GM12874 (cell line): Measurements from ENCODE around the gene SLC37A1.

Experiments used
- TF ChIP-seq, protein P1 (sequence below): IDR thresholded peaks from 2 replicates; pipeline ENCODE4 v1.5.1; 2011; ENCODE audit warnings: low read depth, mild to moderate bottlenecking, control low read depth, low read length, moderate library complexity; ENCODE audit not compliant: insufficient read depth

SLC37A1 gene

DNA sequence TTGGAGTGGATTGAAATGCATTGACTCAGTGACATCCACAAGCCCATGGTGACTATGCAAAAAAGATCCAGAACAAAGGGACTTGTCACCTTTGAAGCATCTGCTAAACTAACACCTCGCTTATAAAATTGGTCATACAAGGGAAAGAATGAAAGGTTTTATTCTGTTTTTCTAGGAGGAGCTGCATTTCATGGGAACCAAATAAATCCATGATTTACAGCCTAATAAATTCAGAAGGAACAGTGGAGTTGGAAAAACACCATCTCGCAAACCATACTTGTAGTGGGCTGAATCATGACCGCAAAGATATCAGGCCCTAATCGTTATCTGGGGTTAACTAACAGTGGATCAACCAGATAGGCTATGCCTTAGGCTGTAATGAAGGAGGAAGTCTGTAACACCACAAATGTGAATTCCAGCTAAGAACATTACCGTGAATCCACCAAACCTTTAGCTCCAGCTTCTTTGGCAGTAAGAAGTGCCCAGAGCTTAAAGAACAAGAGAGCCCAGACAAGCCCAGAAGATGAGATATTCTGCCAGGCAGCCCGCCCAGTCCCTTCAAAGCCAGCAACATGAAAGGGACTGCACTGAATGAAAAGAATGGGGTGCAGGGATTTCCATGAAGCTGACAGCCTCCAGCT is 45.0 kb upstream of the SLC37A1 start:
- TF ChIP-seq, protein P1, sequence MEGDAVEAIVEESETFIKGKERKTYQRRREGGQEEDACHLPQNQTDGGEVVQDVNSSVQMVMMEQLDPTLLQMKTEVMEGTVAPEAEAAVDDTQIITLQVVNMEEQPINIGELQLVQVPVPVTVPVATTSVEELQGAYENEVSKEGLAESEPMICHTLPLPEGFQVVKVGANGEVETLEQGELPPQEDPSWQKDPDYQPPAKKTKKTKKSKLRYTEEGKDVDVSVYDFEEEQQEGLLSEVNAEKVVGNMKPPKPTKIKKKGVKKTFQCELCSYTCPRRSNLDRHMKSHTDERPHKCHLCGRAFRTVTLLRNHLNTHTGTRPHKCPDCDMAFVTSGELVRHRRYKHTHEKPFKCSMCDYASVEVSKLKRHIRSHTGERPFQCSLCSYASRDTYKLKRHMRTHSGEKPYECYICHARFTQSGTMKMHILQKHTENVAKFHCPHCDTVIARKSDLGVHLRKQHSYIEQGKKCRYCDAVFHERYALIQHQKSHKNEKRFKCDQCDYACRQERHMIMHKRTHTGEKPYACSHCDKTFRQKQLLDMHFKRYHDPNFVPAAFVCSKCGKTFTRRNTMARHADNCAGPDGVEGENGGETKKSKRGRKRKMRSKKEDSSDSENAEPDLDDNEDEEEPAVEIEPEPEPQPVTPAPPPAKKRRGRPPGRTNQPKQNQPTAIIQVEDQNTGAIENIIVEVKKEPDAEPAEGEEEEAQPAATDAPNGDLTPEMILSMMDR = no peak

DNA sequence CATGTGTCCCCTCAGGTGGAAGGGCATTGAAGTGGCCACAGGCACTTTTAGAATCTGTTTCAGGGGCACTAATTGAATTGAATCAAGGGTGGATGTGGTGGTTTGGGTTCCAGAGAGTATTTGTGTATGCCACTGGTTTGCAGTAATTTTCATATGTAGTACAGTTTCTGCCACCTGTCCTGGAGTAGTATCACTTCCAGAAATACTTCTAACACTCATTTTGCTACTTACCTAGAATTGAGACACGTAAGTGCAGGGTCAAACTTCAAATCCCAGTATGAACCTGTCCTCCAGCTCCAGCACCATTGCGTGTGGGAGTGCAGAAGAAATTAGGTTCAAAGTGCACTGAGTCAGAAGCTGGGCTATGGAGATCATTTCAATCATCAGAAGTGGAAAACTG is 44.4 kb upstream of the SLC37A1 start:
- TF ChIP-seq, protein P1 = no peak

DNA sequence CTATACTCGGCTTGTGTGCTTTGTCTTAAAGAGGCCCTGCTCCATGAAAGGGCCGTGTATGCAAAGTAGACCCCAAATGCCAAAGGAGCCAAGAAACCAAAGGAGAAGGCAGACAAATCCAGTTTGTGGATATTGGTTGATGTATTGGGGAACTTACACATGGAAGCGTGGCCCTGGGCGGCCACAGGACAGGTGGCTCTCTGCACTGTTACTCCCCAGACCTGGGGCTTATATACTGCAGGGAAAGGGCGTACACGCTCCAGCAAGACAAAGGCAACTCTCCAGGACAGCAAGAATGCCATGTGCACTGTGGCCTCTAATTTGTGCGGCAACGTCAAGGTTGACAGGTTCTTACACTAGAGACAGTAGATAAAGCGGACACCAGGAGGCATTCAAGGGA is 42.4 kb upstream of the SLC37A1 start:
- TF ChIP-seq, protein P1 = no peak

DNA sequence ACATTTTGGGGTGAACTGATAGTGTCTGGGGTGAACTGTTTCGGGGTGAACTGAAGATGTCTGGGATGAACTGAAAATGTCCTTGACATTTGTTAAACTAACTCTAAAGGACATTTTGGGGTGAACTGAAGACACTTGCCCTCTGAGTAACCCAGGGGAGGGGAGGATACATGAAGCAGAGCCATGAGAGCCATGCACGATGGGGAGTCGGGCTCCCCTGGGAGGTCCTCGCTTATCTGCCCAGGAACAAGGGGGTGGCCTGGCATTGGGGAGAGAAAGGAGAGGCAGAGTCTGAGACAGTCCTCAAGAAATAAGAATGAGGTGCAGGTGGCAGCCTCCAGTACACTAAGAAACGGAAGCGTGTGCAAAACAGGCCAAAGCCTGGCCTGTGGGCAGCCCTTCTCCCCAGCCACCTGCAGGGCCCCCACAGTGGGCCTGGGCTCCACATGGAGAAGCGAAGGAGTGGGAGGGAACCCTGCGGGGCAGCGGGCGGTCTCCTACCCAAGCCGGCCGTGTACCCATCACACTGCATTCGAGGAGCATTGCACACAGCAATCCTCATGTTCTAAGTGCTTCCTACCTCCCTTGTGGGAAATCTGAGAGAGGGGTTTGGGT is 41.8 kb upstream of the SLC37A1 start:
- TF ChIP-seq, protein P1 = no peak

DNA sequence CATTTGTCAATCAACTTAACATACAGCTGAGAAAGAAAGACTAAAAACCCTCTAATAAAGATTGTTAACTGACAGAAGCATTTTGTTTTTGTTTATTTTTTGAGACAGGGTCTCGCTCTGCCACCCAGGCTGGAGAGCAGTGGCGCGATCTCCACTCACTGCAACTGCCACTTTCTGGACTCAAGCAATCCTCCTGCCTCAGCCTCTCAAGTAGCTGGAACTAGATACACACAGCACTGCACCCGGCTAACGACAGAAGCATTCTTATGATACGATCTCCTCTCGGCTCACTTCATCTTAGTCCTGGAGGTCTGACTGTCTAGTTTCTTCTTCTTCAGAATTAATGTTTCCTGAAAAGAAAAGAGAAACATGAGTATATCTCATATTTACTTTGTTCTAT is 41.1 kb upstream of the SLC37A1 start:
- TF ChIP-seq, protein P1 = no peak

DNA sequence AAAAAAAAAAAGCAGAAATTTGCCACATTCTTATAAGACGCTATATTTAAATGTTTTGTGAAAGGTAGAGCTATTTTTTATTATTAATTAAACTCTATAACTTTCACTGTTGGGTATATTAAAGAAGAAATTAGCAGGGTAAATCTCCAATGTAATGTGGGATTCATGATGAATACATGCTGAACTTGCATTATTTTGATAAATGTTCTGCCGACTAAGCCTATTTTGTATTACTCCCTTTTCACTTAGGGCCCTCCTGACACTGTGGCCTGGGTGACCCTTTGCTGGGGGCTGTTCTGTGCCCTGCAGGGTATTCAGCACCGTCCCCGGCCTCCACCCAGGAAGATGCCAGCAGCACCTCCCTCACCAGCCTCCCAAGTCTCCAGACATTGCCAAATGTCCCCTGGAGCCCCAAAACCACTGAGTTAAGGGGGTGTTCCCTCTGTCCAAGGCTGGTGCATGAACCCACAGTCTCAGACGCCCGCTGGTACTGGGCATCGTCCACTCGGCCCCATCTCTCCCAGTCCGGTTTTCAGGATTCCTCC is 40.1 kb upstream of the SLC37A1 start:
- TF ChIP-seq, protein P1 = no peak

DNA sequence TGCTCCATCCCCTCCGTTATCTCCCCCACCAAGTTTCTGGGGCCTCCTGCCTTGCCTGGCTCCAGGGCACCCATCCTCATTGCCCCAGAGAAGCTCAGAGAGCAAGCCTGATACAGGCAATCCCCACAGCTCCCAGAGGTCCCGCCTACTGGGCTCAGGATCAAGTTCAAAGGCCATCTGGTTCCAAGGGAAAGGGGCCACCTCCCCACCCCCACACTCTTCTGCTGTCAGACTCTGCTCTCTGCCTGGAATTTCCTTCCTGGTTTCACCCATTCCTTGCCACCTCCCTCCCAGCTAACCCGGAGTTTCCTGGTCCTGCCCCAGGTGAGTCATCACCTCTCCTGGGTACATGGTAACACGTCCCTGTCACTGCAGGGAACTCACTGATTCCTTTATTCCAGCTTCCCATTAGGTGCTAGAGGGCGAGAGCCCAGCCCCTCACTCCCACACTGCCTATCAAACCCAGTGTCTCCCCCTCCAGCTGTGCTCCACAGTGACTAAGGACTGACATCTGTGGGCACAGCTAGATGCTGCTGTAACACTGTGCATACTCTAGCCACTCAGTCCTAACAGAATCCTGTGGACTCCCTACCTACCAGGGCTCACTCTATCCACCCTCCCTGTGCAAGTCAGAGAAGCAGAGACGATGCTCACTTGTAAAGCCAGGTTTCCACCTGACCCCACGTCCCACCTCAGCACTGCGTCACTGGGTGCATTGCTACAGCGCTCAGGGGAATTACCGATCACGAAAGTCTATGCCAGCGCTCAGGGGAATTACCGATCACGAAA is 39.4 kb upstream of the SLC37A1 start:
- TF ChIP-seq, protein P1 = no peak
